ENCODE data around the gene YIPF7.

DNA sequence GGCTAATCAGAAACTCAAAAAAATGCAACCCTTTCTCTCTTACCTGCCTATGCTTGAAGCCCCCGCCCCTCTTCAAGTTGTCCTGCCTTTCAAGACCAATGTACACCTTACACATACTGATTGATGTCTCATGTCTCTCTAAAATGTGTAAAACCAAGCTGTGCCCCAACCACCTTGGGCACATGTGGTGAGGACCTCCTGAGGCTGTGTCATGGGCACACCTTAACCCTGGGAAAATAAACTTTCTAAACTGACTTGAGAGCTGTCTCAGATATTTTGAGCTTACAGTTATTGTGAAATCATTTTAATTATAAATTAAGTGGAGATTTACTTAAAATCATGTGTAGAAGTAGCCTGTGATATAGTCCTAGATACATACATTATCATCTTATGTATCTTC lies 49.0 kb upstream of the YIPF7 start:
- TF ChIP-seq MYNN (tag by site-specific recombination; IDR thresholded peaks at IDR 0.05; ENCODE audit: borderline replicate concordance) (no peak), ZBTB7A (tag by site-specific recombination; IDR thresholded peaks at IDR 0.05; ENCODE audit: low read depth) (no peak), YY1 (tag by site-specific recombination; IDR thresholded peaks at IDR 0.05) (no peak), KLF9 (tag by site-specific recombination; IDR thresholded peaks at IDR 0.05; ENCODE audit: low read depth) (no peak)
- TF ChIP-seq, protein P1, sequence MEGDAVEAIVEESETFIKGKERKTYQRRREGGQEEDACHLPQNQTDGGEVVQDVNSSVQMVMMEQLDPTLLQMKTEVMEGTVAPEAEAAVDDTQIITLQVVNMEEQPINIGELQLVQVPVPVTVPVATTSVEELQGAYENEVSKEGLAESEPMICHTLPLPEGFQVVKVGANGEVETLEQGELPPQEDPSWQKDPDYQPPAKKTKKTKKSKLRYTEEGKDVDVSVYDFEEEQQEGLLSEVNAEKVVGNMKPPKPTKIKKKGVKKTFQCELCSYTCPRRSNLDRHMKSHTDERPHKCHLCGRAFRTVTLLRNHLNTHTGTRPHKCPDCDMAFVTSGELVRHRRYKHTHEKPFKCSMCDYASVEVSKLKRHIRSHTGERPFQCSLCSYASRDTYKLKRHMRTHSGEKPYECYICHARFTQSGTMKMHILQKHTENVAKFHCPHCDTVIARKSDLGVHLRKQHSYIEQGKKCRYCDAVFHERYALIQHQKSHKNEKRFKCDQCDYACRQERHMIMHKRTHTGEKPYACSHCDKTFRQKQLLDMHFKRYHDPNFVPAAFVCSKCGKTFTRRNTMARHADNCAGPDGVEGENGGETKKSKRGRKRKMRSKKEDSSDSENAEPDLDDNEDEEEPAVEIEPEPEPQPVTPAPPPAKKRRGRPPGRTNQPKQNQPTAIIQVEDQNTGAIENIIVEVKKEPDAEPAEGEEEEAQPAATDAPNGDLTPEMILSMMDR (tag by site-specific recombination; IDR thresholded peaks at IDR 0.05) = no peak
